CD14-positive monocyte (primary cell): Measurements from ENCODE around the gene KIF3A. TPM values are rescaled to one million over a fixed set of nuclear protein-coding genes. Genes with fewer than 3 reads are reported as not detected.

ENCODE experiments used
- DNase-seq, 3 donors: peaks; one replicate each; pipeline ENCODE4 v3.0.0-alpha.2; 2011 to 2022
- H2AFZ ChIP-seq: 2 replicates; pipeline ENCODE4 v1.6.0; 2012; ENCODE audit warnings: mild to moderate bottlenecking, low read depth, low read length, inconsistent platforms; ENCODE audit not compliant: insufficient read depth, poor library complexity, severe bottlenecking
- H3K27ac ChIP-seq, 2 donors: 1 replicate in 1 of 2; 2 replicates in 1 of 2; pipeline ENCODE4 v1.5.1; 2012 to 2013; ENCODE audit warnings: low read length in 2 of 2, control low read depth in 1 of 2, inconsistent platforms in 1 of 2, low read depth in 1 of 2, mild to moderate bottlenecking in 1 of 2
- H3K27me3 ChIP-seq, 2 donors: one replicate each; pipeline versions ENCODE4 v1.6.0 to v1.6.1; 2011 to 2013; ENCODE audit warnings: low read length in 2 of 2; ENCODE audit not compliant: control insufficient read depth in 2 of 2, insufficient read depth in 2 of 2
- H3K36me3 ChIP-seq, 2 donors: replicated peaks in 1 of 2; 1 replicate in 1 of 2; 2 replicates in 1 of 2; pipeline versions ENCODE4 v1.5.1 to v1.6.1; 2012 to 2013; ENCODE audit warnings: low read length in 2 of 2, control low read depth in 1 of 2, inconsistent platforms in 1 of 2, mild to moderate bottlenecking in 1 of 2; ENCODE audit not compliant: insufficient read depth in 2 of 2, control insufficient read depth in 1 of 2
- H3K4me1 ChIP-seq, 2 donors: 1 replicate in 1 of 2; 2 replicates in 1 of 2; pipeline versions ENCODE4 v1.5.1 to v1.6.1; 2012 to 2013; ENCODE audit warnings: low read length in 2 of 2, control low read depth in 1 of 2, inconsistent platforms in 1 of 2, mild to moderate bottlenecking in 1 of 2, moderate library complexity in 1 of 2; ENCODE audit not compliant: insufficient read depth in 2 of 2, control insufficient read depth in 1 of 2
- H3K4me2 ChIP-seq: replicated peaks from 2 replicates; pipeline ENCODE3; 2012; ENCODE audit warnings: low read length, moderate library complexity, mild to moderate bottlenecking; ENCODE audit not compliant: poor library complexity, severe bottlenecking; ENCODE audit errors: extremely low read depth
- H3K4me3 ChIP-seq, 3 experiments: fragments of 200-600 bp in 1 of 3; sonication (generic) in 1 of 3; replicated peaks in 1 of 3; 1 replicate in 2 of 3; 2 replicates in 1 of 3; pipeline ENCODE4 v1.5.1; 2011 to 2013; ENCODE audit warnings: low read length in 3 of 3, mild to moderate bottlenecking in 3 of 3, control low read depth in 2 of 3, low read depth in 2 of 3, inconsistent platforms in 1 of 3, moderate library complexity in 1 of 3
- H3K79me2 ChIP-seq: 2 replicates; pipeline ENCODE4 v1.6.0; 2012; ENCODE audit warnings: mild to moderate bottlenecking, control low read depth, inconsistent platforms, low read length, moderate library complexity; ENCODE audit not compliant: insufficient read depth
- H3K9ac ChIP-seq: 2 replicates; pipeline ENCODE4 v1.6.0; 2017; ENCODE audit warnings: low read length, mild to moderate bottlenecking; ENCODE audit not compliant: insufficient read depth, poor library complexity, severe bottlenecking
- H3K9me3 ChIP-seq, 2 donors: replicated peaks in 1 of 2; 1 replicate in 1 of 2; 2 replicates in 1 of 2; pipeline versions ENCODE4 v1.5.1 to v1.6.1; 2012 to 2013; ENCODE audit warnings: low read length in 2 of 2, control low read depth in 1 of 2; ENCODE audit not compliant: control insufficient read depth in 1 of 2, insufficient read depth in 1 of 2
- H4K20me1 ChIP-seq: 2 replicates; pipeline ENCODE4 v1.6.0; 2012; ENCODE audit warnings: mild to moderate bottlenecking, low read length, control low read depth, moderate library complexity; ENCODE audit not compliant: insufficient read depth
- H3K27ac Mint-ChIP-seq, 7 donors: one replicate each; pipeline ENCODE4 v1.8.0; 2020; ENCODE audit warnings: mild to moderate bottlenecking in 7 of 7, mixed read lengths in 7 of 7, moderate library complexity in 6 of 7, inconsistent platforms in 2 of 7
- H3K27me3 Mint-ChIP-seq, 3 donors: one replicate each; pipeline ENCODE4 v1.8.0; 2021 to 2022; ENCODE audit warnings: low read depth in 3 of 3, mild to moderate bottlenecking in 3 of 3, mixed read lengths in 3 of 3, moderate library complexity in 3 of 3, inconsistent platforms in 1 of 3
- H3K36me3 Mint-ChIP-seq, 2 donors: one replicate each; pipeline ENCODE4 v1.8.0; 2020; ENCODE audit warnings: mixed read lengths in 2 of 2, inconsistent platforms in 1 of 2, mild to moderate bottlenecking in 1 of 2
- H3K4me1 Mint-ChIP-seq: one replicate; pipeline ENCODE4 v1.8.0; 2020; ENCODE audit warnings: mild to moderate bottlenecking, mixed read lengths
- H3K4me3 Mint-ChIP-seq, 2 donors: one replicate each; pipeline ENCODE4 v1.8.0; 2020; ENCODE audit warnings: mild to moderate bottlenecking in 2 of 2, mixed read lengths in 2 of 2, moderate library complexity in 1 of 2
- H3K9me3 Mint-ChIP-seq, 7 donors: one replicate each; pipeline ENCODE4 v1.8.0; 2020 to 2022; ENCODE audit warnings: mixed read lengths in 7 of 7, mild to moderate bottlenecking in 6 of 7, moderate library complexity in 6 of 7, inconsistent platforms in 2 of 7
- WGBS: methylation state at CpG from one replicate; pipeline ENCODE4 v1.1.5; 2013; ENCODE audit warnings: missing lambda C conversion rate; ENCODE audit not compliant: insufficient coverage; 5-methylcytosine and 5-hydroxymethylcytosine counted together
- intact Hi-C, 2 donors: fragments of 100-400 bp; cut with micrococcal nuclease; formaldehyde crosslinking; loops; one replicate each; pipeline versions ENCODE4 v1.15.0 to v1.15.1; 2023
- polyA plus RNA-seq, 3 donors: library from polyadenylated mRNA; depleted of rRNA in 1 of 3; unstranded in 2 of 3; stranded (reverse) in 1 of 3; fragments of 300-500 nt in 2 of 3; fragments of >200 nt in 1 of 3; fragmentation: Illumina TruSeq in 2 of 3; gene quantifications; 1 replicate in 2 of 3; 2 replicates in 1 of 3; pipeline ENCODE4 v1.2.3, GENCODE V29; 2012 to 2021
- TF ChIP-seq, protein P1 (sequence below): fragments of 200-600 bp; IDR thresholded peaks from one replicate; pipeline ENCODE4 v1.8.0; 2022; ENCODE audit warnings: antibody characterized with exemption, mild to moderate bottlenecking

Gene KIF3A
- polyA plus RNA-seq, 3 donors: 0.68 to 1.3 (median 1.2) TPM

DNA sequence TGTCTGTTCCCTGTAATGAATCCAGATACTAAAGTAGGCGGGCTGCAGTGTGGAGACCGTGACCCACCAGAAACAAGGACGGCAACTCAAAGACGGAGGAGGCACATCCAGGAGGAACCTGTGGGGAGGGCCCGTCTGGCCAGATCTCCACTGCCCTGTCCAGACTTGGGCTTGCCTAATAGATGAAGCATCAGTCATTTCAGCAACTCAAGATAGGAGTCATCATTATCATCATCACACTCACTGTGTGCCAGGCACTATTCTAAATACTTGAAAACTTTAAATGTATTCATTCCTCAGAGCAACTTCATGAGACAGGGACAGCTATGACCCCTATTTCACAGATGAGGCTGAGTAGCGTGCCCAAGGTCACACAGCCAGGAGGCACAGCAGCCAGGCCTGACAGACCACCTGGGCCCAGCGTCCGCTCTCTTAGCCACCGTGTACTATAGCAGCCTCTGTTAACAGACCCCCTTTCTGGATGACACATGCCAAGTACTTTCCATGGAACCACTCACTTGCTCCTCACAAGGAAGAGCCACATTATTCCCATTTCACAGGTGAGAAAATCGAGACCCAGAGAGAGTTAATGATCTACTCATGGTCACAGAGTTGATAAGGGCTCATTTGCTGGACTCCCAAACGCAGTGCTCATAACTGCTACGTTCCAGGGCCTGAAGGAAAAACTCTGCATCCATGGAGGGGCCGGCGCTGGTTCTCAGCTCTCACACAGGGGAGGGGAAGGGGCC is 68.5 kb downstream of the KIF3A start:
- H3K27me3 Mint-ChIP-seq: peaks cover under 1 to 6% (median 3%) of the 10 kb centered on the region in 3 donors
- H3K4me2 ChIP-seq: no peak overlapping the region
- 93% methylated on average over 10 of the region's 14 CpGs for WGBS

DNA sequence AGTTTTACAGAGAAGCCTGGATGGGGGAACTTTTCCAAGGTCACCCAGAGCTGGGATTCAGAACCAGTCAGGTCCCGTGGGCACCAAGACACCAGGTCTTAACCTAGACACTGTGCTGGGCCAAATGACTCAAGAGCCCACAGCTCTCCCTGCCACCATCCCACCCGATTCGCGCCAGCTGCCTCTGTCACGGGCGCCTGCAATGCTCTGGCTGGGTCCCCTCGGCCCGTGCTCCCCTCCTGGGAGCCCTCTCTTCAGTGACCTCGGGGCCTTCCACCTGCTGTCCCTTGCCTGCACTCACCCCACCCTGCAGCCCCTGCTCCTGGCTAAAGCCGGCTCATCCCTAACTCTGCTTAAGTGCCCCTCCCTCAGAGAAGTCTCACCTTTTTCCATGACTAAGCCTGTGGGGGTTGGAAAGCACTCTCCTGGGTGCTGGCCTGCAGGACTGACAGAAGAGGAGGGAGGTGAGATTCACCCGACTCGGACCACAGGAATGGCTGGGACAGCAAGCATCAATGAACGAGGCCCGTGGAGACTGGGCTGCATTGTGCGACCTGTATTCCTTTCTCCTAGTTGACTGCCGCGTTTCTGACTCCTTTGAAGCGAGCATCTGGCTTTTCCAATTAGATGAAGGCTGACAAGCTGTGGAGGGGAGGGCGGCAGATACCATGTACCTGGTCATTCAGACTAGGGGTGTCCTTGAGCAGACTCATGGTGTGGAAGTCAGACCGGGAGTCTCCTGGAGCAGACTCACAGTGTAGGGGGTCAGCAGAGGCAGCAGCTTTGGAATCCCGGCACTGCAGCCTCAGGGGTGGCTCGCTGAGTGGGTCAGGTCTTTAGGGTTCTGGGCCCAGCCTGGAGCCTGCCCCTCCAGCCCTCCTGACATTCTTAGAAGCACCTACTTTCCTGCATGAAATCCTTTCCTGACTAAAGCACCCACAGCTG is 69.3 kb downstream of the KIF3A start:
- no peaks in the 10 kb centered on the region for H3K79me2 ChIP-seq
- Mint-ChIP-seq H3K9me3 (peaks cover 0 to 3% (median 0%) of the 10 kb centered on the region in 7 donors), H3K27ac (no peak overlapping the region), H3K36me3 (no peaks in the 10 kb centered on the region), H3K4me1 (no peaks in the 10 kb centered on the region), H3K27me3 (peaks cover 0 to 6% (median 3%) of the 10 kb centered on the region in 3 donors), H3K4me3 (no peak overlapping the region)
- H2AFZ ChIP-seq: no peak overlapping the region
- 94% methylated on average over 18 of the region's 22 CpGs for WGBS
- no peak for DNase-seq
- no peaks in the 10 kb centered on the region for H3K27me3 ChIP-seq
- H4K20me1 ChIP-seq: no peaks in the 10 kb centered on the region
- H3K9ac ChIP-seq: no peak overlapping the region
- no peaks in the 10 kb centered on the region for H3K9me3 ChIP-seq
- H3K4me1 ChIP-seq: no peaks in the 10 kb centered on the region
- no peak overlapping the region for H3K4me2 ChIP-seq
- H3K36me3 ChIP-seq: no peaks in the 10 kb centered on the region
- no peak overlapping the region for H3K4me3 ChIP-seq
- no peak overlapping the region for H3K27ac ChIP-seq
- TF ChIP-seq, protein P1, sequence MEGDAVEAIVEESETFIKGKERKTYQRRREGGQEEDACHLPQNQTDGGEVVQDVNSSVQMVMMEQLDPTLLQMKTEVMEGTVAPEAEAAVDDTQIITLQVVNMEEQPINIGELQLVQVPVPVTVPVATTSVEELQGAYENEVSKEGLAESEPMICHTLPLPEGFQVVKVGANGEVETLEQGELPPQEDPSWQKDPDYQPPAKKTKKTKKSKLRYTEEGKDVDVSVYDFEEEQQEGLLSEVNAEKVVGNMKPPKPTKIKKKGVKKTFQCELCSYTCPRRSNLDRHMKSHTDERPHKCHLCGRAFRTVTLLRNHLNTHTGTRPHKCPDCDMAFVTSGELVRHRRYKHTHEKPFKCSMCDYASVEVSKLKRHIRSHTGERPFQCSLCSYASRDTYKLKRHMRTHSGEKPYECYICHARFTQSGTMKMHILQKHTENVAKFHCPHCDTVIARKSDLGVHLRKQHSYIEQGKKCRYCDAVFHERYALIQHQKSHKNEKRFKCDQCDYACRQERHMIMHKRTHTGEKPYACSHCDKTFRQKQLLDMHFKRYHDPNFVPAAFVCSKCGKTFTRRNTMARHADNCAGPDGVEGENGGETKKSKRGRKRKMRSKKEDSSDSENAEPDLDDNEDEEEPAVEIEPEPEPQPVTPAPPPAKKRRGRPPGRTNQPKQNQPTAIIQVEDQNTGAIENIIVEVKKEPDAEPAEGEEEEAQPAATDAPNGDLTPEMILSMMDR: no peak
- intact Hi-C loops: no loop called here

More for the DNA sequence above, 68.5 kb downstream of the KIF3A start:
- Mint-ChIP-seq H3K27ac (no peak overlapping the region), H3K4me3 (no peak overlapping the region), H3K4me1 (no peaks in the 10 kb centered on the region), H3K9me3 (peaks cover 0 to 3% (median 0%) of the 10 kb centered on the region in 7 donors), H3K36me3 (no peaks in the 10 kb centered on the region)
- no peaks in the 10 kb centered on the region for H3K4me1 ChIP-seq
- TF ChIP-seq, protein P1: no peak
- no peaks in the 10 kb centered on the region for H3K36me3 ChIP-seq
- H4K20me1 ChIP-seq: no peaks in the 10 kb centered on the region
- no peaks in the 10 kb centered on the region for H3K79me2 ChIP-seq
- intact Hi-C loops: no loop called here
- H3K27ac ChIP-seq: no peak overlapping the region
- H3K27me3 ChIP-seq: no peaks in the 10 kb centered on the region
- no peak overlapping the region for H3K9ac ChIP-seq
- H3K4me3 ChIP-seq: no peak overlapping the region
- no peaks in the 10 kb centered on the region for H3K9me3 ChIP-seq
- no peak for DNase-seq
- H2AFZ ChIP-seq: no peak overlapping the region
